Astrocyte (in vitro differentiated cells and primary cell): ENCODE results near the gene GCK.

Experiments
- CTCF ChIP-seq: IDR thresholded peaks from 2 replicates; pipeline ENCODE4 v1.5.1; 2011; ENCODE audit warnings: low read depth, mild to moderate bottlenecking, inconsistent platforms, low read length, moderate library complexity; ENCODE audit not compliant: insufficient read depth
- EZH2 ChIP-seq: IDR thresholded peaks from 2 replicates; pipeline ENCODE4 v1.6.1; 2012; ENCODE audit warnings: mild to moderate bottlenecking, low read length, inconsistent platforms; ENCODE audit not compliant: insufficient read depth

DNA sequence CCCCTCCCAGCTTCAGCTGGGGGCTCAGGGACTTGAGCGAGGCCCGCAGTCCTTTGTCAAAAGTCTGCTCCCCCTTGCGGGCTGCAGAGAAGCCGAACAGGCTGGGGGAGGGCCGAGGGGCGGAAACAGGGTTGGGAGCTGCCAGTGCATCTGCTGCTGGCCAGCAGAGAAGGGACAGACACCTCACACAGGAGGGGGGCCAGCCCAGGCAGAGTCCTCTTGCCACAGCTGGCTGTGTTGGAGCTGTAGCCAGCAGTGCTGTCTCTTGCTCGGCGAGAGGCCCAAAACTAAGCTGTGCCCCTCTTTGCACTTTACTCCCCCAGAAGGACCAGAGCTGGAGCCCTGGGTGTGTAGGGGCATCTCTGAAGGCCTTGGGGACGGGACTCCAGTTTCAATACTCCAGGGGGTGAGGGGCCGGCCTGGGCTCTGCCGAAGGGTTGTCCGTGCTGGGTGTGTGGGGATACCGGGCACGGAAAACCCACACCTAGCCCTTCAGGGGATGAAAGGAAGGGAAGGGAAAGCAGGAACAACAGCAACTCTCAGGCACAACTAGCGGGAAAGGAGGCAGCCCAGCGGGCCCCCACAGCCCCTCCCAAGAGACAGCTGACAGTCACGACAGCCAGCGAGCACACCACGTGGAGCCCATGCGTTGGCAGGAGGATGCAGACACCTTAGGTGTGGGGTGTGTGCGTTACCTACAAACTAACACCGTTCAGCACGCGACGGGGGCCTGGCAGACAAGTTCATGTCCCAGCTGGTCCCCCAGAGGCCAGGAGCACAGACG lies 29.4 kb upstream of the GCK start:
- TF ChIP-seq CTCF = no peak
- TF ChIP-seq EZH2 = no peak
